Osteocyte (in vitro differentiated cells): ENCODE data around the gene SLC34A1. TPM values are rescaled to one million over a fixed set of nuclear protein-coding genes. Genes with fewer than 3 reads are reported as not detected.

Experiments used
- DNase-seq: peaks from one replicate; pipeline ENCODE4 v3.0.0; 2021; ENCODE audit warnings: mixed read lengths; ENCODE audit not compliant: unreplicated experiment; ENCODE audit errors: extremely low spot score
- H3K27ac Mint-ChIP-seq: one replicate; pipeline ENCODE4 v1.8.0; 2021; ENCODE audit warnings: mild to moderate bottlenecking, mixed read lengths; ENCODE audit not compliant: unreplicated experiment
- H3K27me3 Mint-ChIP-seq: one replicate; pipeline ENCODE4 v1.8.0; 2021; ENCODE audit warnings: mixed read lengths; ENCODE audit not compliant: unreplicated experiment
- H3K36me3 Mint-ChIP-seq: one replicate; pipeline ENCODE4 v1.8.0; 2021; ENCODE audit warnings: mixed read lengths; ENCODE audit not compliant: unreplicated experiment
- H3K4me1 Mint-ChIP-seq: one replicate; pipeline ENCODE4 v1.8.0; 2021; ENCODE audit warnings: mixed read lengths; ENCODE audit not compliant: unreplicated experiment
- H3K4me3 Mint-ChIP-seq: one replicate; pipeline ENCODE4 v1.8.0; 2021; ENCODE audit warnings: mild to moderate bottlenecking, moderate library complexity, mixed read lengths; ENCODE audit not compliant: unreplicated experiment
- H3K9me3 Mint-ChIP-seq: one replicate; pipeline ENCODE4 v1.8.0; 2021; ENCODE audit warnings: mixed read lengths; ENCODE audit not compliant: unreplicated experiment
- total RNA-seq: library from RNA; stranded (reverse); gene quantifications from 2 replicates; pipeline ENCODE4 v1.2.1, GENCODE V29; 2021
- TF ChIP-seq, protein P1 (sequence below): fragments of 200-600 bp; sonication (generic); IDR thresholded peaks from 2 replicates; pipeline ENCODE4 v1.5.0; 2021; ENCODE audit warnings: antibody characterized with exemption, mild to moderate bottlenecking, moderate library complexity

SLC34A1 gene
- total RNA-seq, 1 donor from 2014 or later = not detected

GRCh38 chr5:177445052-177445916 is 61.0 kb downstream of the SLC34A1 start:
- H3K36me3 Mint-ChIP-seq = peaks cover 3% of the 10 kb centered on the region
- TF ChIP-seq, protein P1, sequence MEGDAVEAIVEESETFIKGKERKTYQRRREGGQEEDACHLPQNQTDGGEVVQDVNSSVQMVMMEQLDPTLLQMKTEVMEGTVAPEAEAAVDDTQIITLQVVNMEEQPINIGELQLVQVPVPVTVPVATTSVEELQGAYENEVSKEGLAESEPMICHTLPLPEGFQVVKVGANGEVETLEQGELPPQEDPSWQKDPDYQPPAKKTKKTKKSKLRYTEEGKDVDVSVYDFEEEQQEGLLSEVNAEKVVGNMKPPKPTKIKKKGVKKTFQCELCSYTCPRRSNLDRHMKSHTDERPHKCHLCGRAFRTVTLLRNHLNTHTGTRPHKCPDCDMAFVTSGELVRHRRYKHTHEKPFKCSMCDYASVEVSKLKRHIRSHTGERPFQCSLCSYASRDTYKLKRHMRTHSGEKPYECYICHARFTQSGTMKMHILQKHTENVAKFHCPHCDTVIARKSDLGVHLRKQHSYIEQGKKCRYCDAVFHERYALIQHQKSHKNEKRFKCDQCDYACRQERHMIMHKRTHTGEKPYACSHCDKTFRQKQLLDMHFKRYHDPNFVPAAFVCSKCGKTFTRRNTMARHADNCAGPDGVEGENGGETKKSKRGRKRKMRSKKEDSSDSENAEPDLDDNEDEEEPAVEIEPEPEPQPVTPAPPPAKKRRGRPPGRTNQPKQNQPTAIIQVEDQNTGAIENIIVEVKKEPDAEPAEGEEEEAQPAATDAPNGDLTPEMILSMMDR = no peak
- H3K27me3 Mint-ChIP-seq = no peaks in the 10 kb centered on the region
- no peak overlapping the region for H3K27ac Mint-ChIP-seq
- peak overlapping the region; percentile 68 for H3K4me3 Mint-ChIP-seq
- H3K4me1 Mint-ChIP-seq = peaks cover 20% of the 10 kb centered on the region
- no peaks in the 10 kb centered on the region for H3K9me3 Mint-ChIP-seq
- no peak for DNase-seq

DNA sequence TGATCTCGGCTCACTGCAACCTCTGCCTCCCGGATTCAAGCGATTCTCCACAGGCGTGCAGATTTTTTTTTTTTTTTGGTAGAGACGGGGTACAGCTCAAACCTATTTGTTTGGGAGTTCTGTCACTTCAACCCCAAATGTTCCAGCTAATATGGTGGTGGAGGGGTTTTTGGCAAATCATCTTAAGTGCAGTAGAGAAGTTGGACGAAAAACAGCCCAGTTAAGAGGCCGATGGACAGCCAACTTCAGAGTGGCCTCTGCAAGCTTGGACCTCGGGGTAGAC is 61.6 kb downstream of the SLC34A1 start:
- H3K27ac Mint-ChIP-seq = peak overlapping the region; percentile 18
- peaks cover 20% of the 10 kb centered on the region for H3K4me1 Mint-ChIP-seq
- peaks cover 3% of the 10 kb centered on the region for H3K36me3 Mint-ChIP-seq
- peak overlapping the region; percentile 68 for H3K4me3 Mint-ChIP-seq
- TF ChIP-seq, protein P1 = no peak
- no peaks in the 10 kb centered on the region for H3K9me3 Mint-ChIP-seq
- DNase-seq = no peak
- H3K27me3 Mint-ChIP-seq = no peaks in the 10 kb centered on the region

DNA sequence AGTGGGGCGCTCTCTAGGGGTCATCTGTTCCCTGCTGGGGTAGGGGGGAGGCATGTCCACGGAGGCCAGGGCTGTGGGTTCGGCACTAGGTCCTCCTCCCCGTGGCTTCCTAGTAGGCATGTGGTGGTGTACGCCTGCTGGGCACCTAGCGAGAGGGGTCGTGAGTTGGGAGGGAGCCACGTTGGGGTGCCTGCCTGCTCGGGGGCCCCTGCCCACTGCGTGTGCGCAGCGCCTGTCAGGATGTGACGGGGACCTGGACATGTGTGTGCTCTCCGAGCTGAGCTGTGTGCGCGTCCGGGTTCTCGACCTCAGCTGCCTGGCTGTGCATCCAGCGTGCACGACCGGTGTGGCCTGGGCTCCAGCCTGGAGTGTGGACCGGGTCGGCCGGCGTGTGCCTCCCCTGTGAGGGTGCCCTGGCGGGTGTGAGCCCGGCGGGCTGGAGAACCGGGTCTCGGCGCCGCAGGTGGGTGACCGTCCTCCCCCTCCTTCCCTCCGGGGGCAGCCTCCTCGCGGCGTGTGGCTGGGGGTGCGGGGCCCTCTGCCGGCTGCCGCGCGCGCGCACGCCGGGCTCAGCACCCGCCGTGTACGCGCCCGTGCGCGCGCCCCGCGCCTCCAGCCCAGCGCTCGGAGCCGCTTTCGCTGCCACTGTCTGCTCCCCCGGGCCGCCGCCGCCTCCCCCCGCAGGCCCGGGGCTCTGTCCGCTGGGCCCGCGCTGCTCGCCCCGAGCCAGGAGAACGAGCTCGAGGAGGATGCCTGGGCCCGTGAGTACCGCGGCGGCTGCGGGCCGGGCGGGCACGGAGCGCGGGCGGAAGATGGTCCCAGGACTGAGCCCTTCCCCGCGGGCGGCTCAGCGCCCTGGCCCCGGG is 62.2 kb downstream of the SLC34A1 start, which contains the start of gene PRR7:
Gene PRR7 (plus strand): TSS at position 615 of the 866 bp plus-strand sequence. CDS start 8,254 bp downstream, outside the sequence.
- TF ChIP-seq, protein P1 = no peak
- H3K36me3 Mint-ChIP-seq = peaks cover 3% of the 10 kb centered on the region
- no peaks in the 10 kb centered on the region for H3K27me3 Mint-ChIP-seq
- H3K27ac Mint-ChIP-seq = peak within 1 kb of the TSS; percentile 76
- H3K9me3 Mint-ChIP-seq = no peaks in the 10 kb centered on the region
- DNase-seq = no peak
- H3K4me1 Mint-ChIP-seq = peaks cover 20% of the 10 kb centered on the region
- peak within 1 kb of the TSS; percentile 68 for H3K4me3 Mint-ChIP-seq

GRCh38 chr5:177447066-177447610 is 62.9 kb downstream of the SLC34A1 start:
- Mint-ChIP-seq H3K9me3 (no peaks in the 10 kb centered on the region), H3K27me3 (no peaks in the 10 kb centered on the region), H3K27ac (no peak overlapping the region), H3K36me3 (peaks cover 3% of the 10 kb centered on the region), H3K4me3 (peak overlapping the region; percentile 64), H3K4me1 (peaks cover 20% of the 10 kb centered on the region)
- TF ChIP-seq, protein P1 = no peak
- no peak for DNase-seq
